Central memory CD4-positive, alpha-beta T cell (primary cell): Measurements from ENCODE around the gene PCBP2.
"Not testable (repeated sequence)": the region's sequence is repeated elsewhere in the genome, so short reads cannot be mapped to it uniquely, and the experiment has no call there.

Experiments
- DNase-seq: peaks from one replicate; pipeline ENCODE4 v3.0.0; 2022
- total RNA-seq, 3 experiments: gene quantifications; one replicate each; lab custom pipeline; 2026; lab: John Stamatoyannopoulos, UW

Gene PCBP2
- total RNA-seq = 66.9 to 238 (median 85.8) reads per million in 3 experiments

- peak; percentile 98 for DNase-seq
These were observed at the start of gene PCBP2 for GRCh38 chr12:53451661-53452158. Gene PCBP2 (plus strand): TSS chr12:53452102. CDS start chr12:53454801, 2,699 bp downstream.

GRCh38 chr12:53402351-53402750, 49.6 kb upstream of the PCBP2 start:
- not testable (repeated sequence) for DNase-seq

GRCh38 chr12:53402871-53403270, 49.0 kb upstream of the PCBP2 start:
- no peak for DNase-seq

- no peak for DNase-seq
These were observed 41.0 kb upstream of the PCBP2 start for GRCh38 chr12:53410951-53411350.

- no peak for DNase-seq
These were observed 38.3 kb upstream of the PCBP2 start for GRCh38 chr12:53413485-53414204.

GRCh38 chr12:53414756-53415417, 37.0 kb upstream of the PCBP2 start:
- DNase-seq = no peak

GRCh38 chr12:53415752-53416389, 36.0 kb upstream of the PCBP2 start:
- DNase-seq = not testable (repeated sequence)

GRCh38 chr12:53417291-53417816, 34.5 kb upstream of the PCBP2 start:
- DNase-seq = not testable (repeated sequence)

- DNase-seq = no peak
These were observed 33.7 kb upstream of the PCBP2 start for GRCh38 chr12:53418221-53418620.

- no peak for DNase-seq
These were observed 32.1 kb upstream of the PCBP2 start for GRCh38 chr12:53419756-53420155.

GRCh38 chr12:53422247-53422646, 29.7 kb upstream of the PCBP2 start:
- not testable (repeated sequence) for DNase-seq

GRCh38 chr12:53423597-53423996, 28.3 kb upstream of the PCBP2 start, which contains the start of gene AMHR2:
Gene AMHR2 (plus strand): TSS chr12:53423855. CDS start chr12:53423935, 80 bp downstream.
- DNase-seq = no peak

GRCh38 chr12:53424626-53425514, 27.0 kb upstream of the PCBP2 start:
- DNase-seq = no peak

GRCh38 chr12:53425515-53426150, 26.3 kb upstream of the PCBP2 start:
- DNase-seq = no peak

GRCh38 chr12:53427905-53428594, 23.9 kb upstream of the PCBP2 start:
- no peak for DNase-seq

GRCh38 chr12:53428741-53429140, 23.2 kb upstream of the PCBP2 start:
- no peak for DNase-seq

GRCh38 chr12:53430116-53430515, 21.8 kb upstream of the PCBP2 start:
- no peak for DNase-seq

- no peak for DNase-seq
These were observed 20.7 kb upstream of the PCBP2 start for GRCh38 chr12:53431187-53431586.

- not testable (repeated sequence) for DNase-seq
These were observed 16.6 kb upstream of the PCBP2 start for GRCh38 chr12:53435326-53435725.

GRCh38 chr12:53439582-53439981, 12.3 kb upstream of the PCBP2 start:
- not testable (repeated sequence) for DNase-seq
